Measurements from ENCODE around the gene GRK6. TPM values are rescaled to one million over a fixed set of nuclear protein-coding genes. Genes with fewer than 3 reads are reported as not detected.
A peak's percentile ranks its signal among the peaks of the same experiment; 100 is the strongest.

Gene GRK6
- total and polyA plus RNA-seq, 9 of the 15 experiments (the other 6 are each of a cell fraction or from before 2014, with no cell fraction given), result 0.63 to 122 (median 44.5) TPM

GRCh38 chr5:177448244-177448950 lies 21.9 kb downstream of the GRK6 start:
- Histone ChIP-seq H3K9me1 (ENCODE audit: control insufficient read depth, insufficient read depth, low read length) (peaks cover 3% of the 10 kb centered on the region), H3K36me3 (ENCODE audit: control insufficient read depth, insufficient read depth, low read length) (no peaks in the 10 kb centered on the region), H3K4me3 (no peak overlapping the region), H2AFZ (ENCODE audit: low read depth, low read length) (no peak overlapping the region), H3K79me2 (ENCODE audit: control insufficient read depth, insufficient read depth, low read length) (no peaks in the 10 kb centered on the region), H3K27ac (ENCODE audit: extremely low read depth, low read depth, low read length) (no peak overlapping the region), H3K4me1 (replicated peaks in 1 of 2; ENCODE audit: control insufficient read depth in 2 of 2, insufficient read depth in 2 of 2, low read length in 2 of 2) (peaks cover 19 to 43% of the 10 kb centered on the region in 2 experiments), H4K20me1 (replicated peaks; ENCODE audit: control insufficient read depth, insufficient read depth, low read length) (peaks cover 23% of the 10 kb centered on the region), H3K27me3 (ENCODE audit: control insufficient read depth in 2 of 2, insufficient read depth in 2 of 2, low read length in 2 of 2) (no peaks in the 10 kb centered on the region), H3K9me3 (replicated peaks; ENCODE audit: control insufficient read depth, insufficient read depth, low read depth, low read length) (no peaks in the 10 kb centered on the region), H3K9ac (ENCODE audit: insufficient read depth in 1 of 2, low read depth in 2 of 2, low read length in 2 of 2) (0 out of 4 replicates have a peak overlapping the region, but pooled peaks of 1 of the 2 experiments have one; percentile 21), H3K4me2 (ENCODE audit: insufficient read depth, low read length) (no peak overlapping the region)
- TF ChIP-seq POLR2A (conservative IDR thresholded peaks at IDR 0.05), result peak; percentile 14; the same call in 1 of the 2 replicates
- TF ChIP-seq COPS2 (conservative IDR thresholded peaks at IDR 0.05), result no peak
- 0 out of 2 replicates have a peak, but pooled peaks have one; percentile 15 for TF ChIP-seq POLR2AphosphoS5 (IDR thresholded peaks at IDR 0.05; ENCODE audit: control insufficient read depth, insufficient read depth, low read depth, low read length)
- TF ChIP-seq NONO (IDR thresholded peaks at IDR 0.05; ENCODE audit: low read depth in 2 of 2, low read length in 1 of 2), result no peak
- peak; percentile 73 for TF ChIP-seq CEBPG (CRISPR knock-in tag; IDR thresholded peaks at IDR 0.05)
- peak; percentile 58 to 62 for TF ChIP-seq CEBPG (tag; conservative IDR thresholded peaks at IDR 0.05 in 1 of 2, IDR thresholded peaks at IDR 0.05 in 1 of 2)
- 0 out of 2 replicates have a peak, but pooled peaks have one; percentile 3 for TF ChIP-seq CHD2 (IDR thresholded peaks at IDR 0.05; ENCODE audit: low read depth, low read length)
- TF ChIP-seq HNRNPL (IDR thresholded peaks at IDR 0.05; ENCODE audit: low read depth, low read length), result peak; percentile 9
- no peak for TF ChIP-seq ATF4 (CRISPR knock-in tag; IDR thresholded peaks at IDR 0.05)
- TF ChIP-seq CSDE1 (IDR thresholded peaks at IDR 0.05), result no peak
- peak; percentile 93 for TF ChIP-seq CEBPB (tag; IDR thresholded peaks at IDR 0.05)
- TF ChIP-seq CREB3L1 (IDR thresholded peaks at IDR 0.05; ENCODE audit: borderline replicate concordance, low read depth), result no peak
- TF ChIP-seq ESRRB (CRISPR knock-in tag; IDR thresholded peaks at IDR 0.05; ENCODE audit: borderline replicate concordance), result no peak
- no peak for DNase-seq (ENCODE audit: extremely low read depth in 1 of 4, low spot score in 3 of 4)
- no TSS peak for BruUV-seq (replicated peaks)
- no peak for FAIRE-seq
- CTCF ChIA-PET (ENCODE audit: low intra/inter-chr PET ratio), result interaction anchor here (1.9 kb wide), 1 partner anchor 44 kb away, joined by 9 read pairs; no protein-coding TSS in a partner anchor
- in situ Hi-C loops (cut with MboI), result loop anchor here (5.0 kb wide), 1 partner anchor 56 kb away; no protein-coding TSS in a partner anchor
- intact Hi-C loops (cut with micrococcal nuclease), result no loop called here
- no peak for ATAC-seq
- 44% methylated on average over 6 of the region's 6 CpGs for WGBS (ENCODE audit: insufficient coverage, low coverage, missing lambda C conversion rate)
- POLR2A ChIA-PET, result interaction anchor here (0.6 to 11.8 kb wide), 9 partner anchors 9 to 58 kb away, joined by 3 to 210 read pairs (median 4); partner anchors contain the start of gene GRK6

Data from K562 (cell line).